Stimulated activated CD8-positive, alpha-beta memory T cell treated with anti-CD3 and anti-CD28 coated beads, Interleukin-15, amount 100 ng/mL, for 48 hours (primary cell): ENCODE results near the gene BICDL1.
A peak's percentile ranks its signal among the peaks of the same experiment; 100 is the strongest.

ENCODE experiments used
- DNase-seq, 2 donors: peaks; one replicate each; pipeline ENCODE4 v3.0.0-alpha.2; 2020; ENCODE audit warnings: low read depth in 2 of 2

Gene BICDL1

GRCh38 chr12:120101182-120101581 is 112.1 kb downstream of the BICDL1 start:
- no peak for DNase-seq

GRCh38 chr12:120101617-120102016 is 112.6 kb downstream of the BICDL1 start:
- no peak for DNase-seq

GRCh38 chr12:120102189-120103043 is 113.4 kb downstream of the BICDL1 start:
- no peak for DNase-seq

GRCh38 chr12:120103044-120103338 is 114.0 kb downstream of the BICDL1 start:
- DNase-seq, result no peak

GRCh38 chr12:120103371-120103770 is 114.3 kb downstream of the BICDL1 start:
- no peak for DNase-seq

- DNase-seq, result no peak
These were observed 117.1 kb downstream of the BICDL1 start for GRCh38 chr12:120106151-120106550.

- no peak for DNase-seq
These were observed 120.7 kb downstream of the BICDL1 start for GRCh38 chr12:120109570-120110267.

- DNase-seq, result peak in 1 of 2 donors; percentile 35
These were observed 121.8 kb downstream of the BICDL1 start for GRCh38 chr12:120110550-120111501.

- no peak for DNase-seq
These were observed 126.0 kb downstream of the BICDL1 start for GRCh38 chr12:120115066-120115465.

- DNase-seq, result no peak
These were observed 126.8 kb downstream of the BICDL1 start for GRCh38 chr12:120115692-120116440.

- DNase-seq, result no peak
These were observed 127.4 kb downstream of the BICDL1 start, which contains the start of gene RAB35 for GRCh38 chr12:120116441-120116791. Gene RAB35, minus strand, starts transcription at chr12:120116753. Its CDS starts 103 bp downstream, at chr12:120116650.

- peak; percentile 95 to 97 for DNase-seq
These were observed 128.0 kb downstream of the BICDL1 start for GRCh38 chr12:120116792-120117651.

- no peak for DNase-seq
These were observed 128.9 kb downstream of the BICDL1 start for GRCh38 chr12:120117961-120118320.

GRCh38 chr12:120118321-120119061 is 129.5 kb downstream of the BICDL1 start:
- DNase-seq, result no peak

GRCh38 chr12:120119271-120119973 is 130.4 kb downstream of the BICDL1 start:
- no peak for DNase-seq

- no peak for DNase-seq
These were observed 132.3 kb downstream of the BICDL1 start for GRCh38 chr12:120121343-120121742.

- DNase-seq, result no peak
These were observed 132.8 kb downstream of the BICDL1 start for GRCh38 chr12:120121766-120122293.

GRCh38 chr12:120125029-120125428 is 136.0 kb downstream of the BICDL1 start:
- no peak for DNase-seq
